GM11168 (cell line): ENCODE results near the gene SLC38A7.
"Not testable (repeated sequence)": the region's sequence is repeated elsewhere in the genome, so short reads cannot be mapped to it uniquely, and the experiment has no call there.

Source experiments
- in situ Hi-C: fragments of 300-500 bp; cut with MboI; formaldehyde crosslinking; loops from one replicate; pipeline ENCODE4 v1.12.0; 2022; ENCODE audit warnings: low sequenced_read_pairs; ENCODE audit not compliant: unreplicated experiment

SLC38A7 gene, protein sequence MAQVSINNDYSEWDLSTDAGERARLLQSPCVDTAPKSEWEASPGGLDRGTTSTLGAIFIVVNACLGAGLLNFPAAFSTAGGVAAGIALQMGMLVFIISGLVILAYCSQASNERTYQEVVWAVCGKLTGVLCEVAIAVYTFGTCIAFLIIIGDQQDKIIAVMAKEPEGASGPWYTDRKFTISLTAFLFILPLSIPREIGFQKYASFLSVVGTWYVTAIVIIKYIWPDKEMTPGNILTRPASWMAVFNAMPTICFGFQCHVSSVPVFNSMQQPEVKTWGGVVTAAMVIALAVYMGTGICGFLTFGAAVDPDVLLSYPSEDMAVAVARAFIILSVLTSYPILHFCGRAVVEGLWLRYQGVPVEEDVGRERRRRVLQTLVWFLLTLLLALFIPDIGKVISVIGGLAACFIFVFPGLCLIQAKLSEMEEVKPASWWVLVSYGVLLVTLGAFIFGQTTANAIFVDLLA

DNA sequence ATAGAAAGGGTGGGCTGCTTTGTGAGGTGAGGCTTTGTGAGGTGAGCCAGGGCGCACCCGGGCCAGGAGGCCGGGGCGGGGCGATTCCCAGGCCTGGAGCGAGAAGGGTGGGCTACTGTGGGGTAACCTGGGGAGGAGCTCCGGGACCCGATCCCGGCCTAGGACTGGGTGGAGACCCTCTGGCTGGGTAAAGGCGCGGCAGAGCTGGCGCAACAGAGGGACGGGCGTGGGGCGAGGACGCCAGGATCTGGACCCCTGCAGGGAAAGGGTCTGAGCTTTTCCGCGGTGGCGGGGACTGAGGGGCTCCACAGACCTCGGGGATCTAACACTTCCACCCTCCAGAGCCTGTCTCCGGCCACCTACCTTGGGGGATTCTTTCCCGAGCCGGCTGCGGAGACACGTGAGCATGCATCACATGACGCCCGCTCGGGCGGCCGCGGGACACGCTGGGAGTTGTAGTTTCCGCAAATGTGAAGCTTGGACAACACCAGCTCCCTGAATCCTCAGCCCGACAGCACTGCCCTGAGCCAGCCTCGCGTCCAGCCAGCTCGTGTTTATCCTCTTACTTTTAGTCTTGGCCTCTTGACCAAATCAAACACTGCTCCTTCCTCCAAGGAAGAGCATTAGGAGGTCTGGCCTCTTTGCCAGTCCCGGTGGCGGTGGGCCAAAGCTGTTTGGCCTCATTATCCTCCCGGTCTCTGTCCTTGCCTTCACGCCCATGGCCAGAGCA lies at the start of gene SLC38A7:
TSS of gene SLC38A7 (minus strand) at position 417 of the 730 bp plus-strand sequence. CDS start 4,644 bp downstream, outside the sequence.
- in situ Hi-C loops = no loop called here

GRCh38 chr16:58733671-58734458 lies 49.3 kb upstream of the SLC38A7 start, which contains the start of gene GOT2:
TSS of gene GOT2 (minus strand) at chr16:58734316. CDS start at chr16:58734228, 88 bp downstream.
- in situ Hi-C loops = no loop called here

DNA sequence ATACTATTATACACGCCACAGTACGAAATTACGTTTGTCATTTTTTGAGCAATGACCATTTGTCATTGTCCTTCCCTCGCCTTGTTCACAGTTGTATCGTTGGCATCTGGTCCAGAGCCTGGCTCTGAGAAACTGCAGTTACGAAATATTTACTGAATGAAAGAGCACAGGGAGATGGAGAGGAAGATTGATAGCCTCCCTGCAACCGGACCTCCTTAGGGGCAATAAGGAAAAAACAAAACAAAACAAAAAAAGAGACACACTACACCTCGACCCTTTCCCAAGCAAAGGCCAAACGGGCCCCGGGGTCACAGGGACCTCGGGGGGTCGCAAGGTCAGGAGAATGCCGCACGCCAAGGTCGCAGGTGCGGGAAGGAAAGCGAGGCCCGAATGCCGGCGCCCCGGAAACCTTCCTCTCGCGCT lies 48.7 kb upstream of the SLC38A7 start:
- in situ Hi-C loops = no loop called here

DNA sequence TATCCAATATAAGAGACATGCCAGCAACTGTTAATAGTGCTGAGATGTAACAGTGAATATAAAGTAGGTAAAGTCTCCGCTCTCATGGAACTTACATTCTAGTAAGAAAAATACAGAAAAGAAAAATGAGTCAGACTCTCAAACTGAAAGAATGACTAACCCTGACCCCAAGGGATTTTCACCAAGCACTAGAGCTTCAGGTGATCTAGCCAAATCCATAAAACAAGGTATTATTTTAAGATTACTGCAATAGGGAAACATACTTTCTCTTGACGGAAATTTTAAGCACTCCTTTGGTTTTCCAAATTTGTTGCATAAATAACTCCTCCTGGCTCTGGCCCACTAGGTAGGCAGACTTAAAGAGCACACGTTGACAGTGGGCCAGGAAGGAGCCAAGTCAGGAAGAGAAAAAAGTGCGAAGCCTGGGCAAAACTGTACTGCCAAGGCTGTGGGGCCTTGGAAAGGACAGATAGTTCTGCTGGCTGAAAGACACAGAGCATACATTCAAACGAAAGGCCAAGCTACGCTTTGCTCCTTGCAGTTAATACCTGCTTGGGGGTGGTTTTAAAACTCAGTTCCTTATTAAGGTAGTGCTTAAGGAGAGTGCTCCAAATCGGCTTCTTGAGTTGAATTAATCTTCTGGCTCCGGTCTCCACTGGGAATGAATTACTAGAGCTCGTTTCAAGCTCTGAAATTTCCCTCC lies 48.1 kb upstream of the SLC38A7 start:
- in situ Hi-C loops = no loop called here

DNA sequence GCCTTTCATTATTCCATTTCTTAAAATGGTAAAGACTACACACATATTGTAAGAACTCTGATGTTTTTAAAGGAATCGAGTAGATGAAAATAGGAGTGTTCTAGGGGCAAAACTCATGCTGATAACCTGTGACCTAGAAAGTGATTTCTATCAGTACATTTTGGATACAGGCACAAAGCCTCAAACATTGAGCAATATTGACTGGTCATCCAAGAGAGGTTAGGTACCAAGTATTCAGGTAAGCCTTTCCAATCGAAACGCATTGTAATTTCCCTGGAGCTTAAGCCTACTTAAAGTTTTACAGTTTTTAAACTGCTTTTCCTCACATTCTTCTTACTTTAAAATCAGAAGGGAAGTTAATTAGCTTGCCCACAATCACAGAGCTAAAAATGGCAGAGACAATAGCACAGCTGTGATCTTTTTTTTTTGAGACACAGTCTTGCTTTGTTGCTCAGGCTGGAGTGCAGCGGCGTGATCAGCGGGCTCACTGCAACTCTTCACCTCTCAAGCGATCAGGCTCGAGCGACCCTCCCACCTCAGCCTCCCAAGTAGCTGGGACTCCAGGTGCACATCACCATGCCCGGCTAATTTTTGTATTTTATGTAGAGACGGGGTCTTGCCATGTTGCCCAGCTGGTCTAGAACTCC lies 46.3 kb upstream of the SLC38A7 start:
- in situ Hi-C loops = no loop called here

DNA sequence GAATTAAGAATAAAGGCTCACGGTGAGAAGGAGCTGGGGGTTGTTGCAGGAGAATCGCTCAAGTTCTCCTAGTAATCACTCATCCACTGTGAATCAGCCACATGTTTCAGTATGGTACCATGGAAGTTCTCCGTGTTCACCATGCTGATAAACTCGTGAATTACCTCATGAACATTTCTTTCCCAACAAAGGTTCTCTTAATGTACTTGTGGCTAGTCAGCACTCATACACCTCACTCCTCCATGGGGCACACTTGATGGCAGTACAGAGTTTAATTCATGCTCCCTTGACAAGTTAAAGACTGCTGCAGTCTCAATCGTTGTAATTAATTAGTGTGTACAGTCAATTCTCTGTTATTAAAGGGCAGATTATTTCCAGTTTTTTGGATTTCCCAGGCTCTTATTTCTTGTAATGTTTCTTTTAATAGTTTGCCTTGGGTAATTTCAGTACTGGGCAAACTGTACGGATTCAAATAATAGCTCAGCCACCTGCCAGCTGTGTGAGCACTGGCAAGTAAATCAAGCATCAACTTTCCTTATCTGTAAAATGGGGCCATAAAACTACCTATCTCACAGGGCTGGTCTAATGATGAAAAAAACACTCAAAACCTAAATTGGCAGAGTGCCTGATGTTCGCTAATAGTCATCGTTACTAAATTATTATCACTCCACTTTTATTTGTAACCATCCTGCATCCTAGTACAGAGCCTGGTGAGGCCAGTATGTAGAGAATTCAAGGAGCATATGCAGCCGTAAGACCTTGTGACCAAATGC lies 43.4 kb upstream of the SLC38A7 start:
- in situ Hi-C loops = no loop called here

DNA sequence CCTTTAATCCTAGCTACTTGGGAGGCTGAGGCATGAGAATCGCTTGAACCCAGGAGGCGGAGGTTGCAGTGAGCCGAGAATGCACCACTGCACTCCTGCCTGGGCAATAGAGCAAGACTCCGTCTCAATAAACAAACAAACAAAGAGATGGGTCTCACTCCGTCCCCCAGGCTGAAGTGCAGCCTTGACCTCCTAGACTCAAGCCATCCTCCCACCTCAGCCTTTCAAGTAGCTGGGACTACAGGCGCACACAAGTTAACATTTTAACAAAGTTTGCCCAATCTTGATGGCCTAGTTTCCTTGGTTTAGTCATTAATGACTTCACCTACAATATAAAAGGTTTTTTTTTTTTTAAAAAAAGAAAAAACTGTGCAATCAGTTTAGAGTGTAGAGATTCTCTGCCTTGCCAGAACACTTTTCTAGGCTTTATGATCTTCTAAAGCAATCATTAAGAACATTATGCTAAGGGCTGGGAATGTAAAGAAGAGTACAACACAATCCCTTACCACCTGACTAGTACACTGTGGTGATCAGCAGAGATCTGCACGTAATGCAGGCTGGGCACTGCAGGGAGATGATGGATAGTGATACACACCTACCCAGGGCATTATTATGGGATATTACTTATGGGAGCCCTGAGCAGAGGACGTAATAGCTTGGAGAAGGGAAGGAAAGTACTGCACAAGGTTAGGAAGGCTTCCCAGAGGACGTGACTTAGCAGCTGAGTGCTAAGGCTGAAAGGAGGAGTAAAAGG lies 42.6 kb upstream of the SLC38A7 start:
- in situ Hi-C loops = no loop called here

DNA sequence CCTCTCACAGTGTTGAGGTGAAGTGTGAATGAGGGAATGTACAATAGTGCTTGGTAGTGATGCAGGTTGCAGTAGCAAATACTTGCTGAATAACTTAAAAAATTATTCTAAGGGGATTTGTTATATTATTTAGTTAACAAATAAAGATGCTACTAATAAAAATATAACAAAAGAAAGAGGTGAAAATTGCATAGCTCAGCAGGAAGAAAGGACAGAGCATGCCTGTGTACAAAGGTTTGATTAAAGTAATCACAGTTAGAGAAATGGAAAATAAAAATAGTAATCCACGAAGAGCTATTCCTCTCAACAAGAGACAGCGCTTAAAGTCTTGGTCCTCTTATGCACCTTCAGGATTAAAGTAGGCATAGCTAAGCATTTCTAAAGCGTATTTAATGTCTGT lies 38.5 kb upstream of the SLC38A7 start:
- in situ Hi-C loops = no loop called here

DNA sequence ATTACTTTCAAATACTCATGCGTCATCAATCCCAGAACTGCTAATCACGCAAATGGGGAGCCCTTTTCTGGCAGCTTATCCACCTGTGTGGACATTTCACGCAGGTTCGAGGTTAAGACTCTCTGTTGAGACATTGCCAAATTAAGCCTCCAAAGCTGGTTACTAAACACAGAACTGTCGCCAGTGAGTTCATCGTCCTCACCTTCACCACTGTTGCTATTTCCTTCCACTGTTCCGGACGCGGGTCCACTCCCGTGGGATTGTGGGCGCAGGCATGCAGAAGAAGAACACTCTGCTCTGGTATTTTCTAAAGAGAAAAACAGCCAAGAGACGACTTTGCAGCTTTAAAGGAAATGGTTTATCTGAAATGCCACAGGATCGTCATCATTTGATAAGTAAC lies 33.4 kb upstream of the SLC38A7 start:
- in situ Hi-C loops = no loop called here

- in situ Hi-C loops = no loop called here
Measured at GRCh38 chr16:58716468-58716867, 31.9 kb upstream of the SLC38A7 start.

- in situ Hi-C loops = no loop called here
Measured at GRCh38 chr16:58713742-58714141, 29.2 kb upstream of the SLC38A7 start.

DNA sequence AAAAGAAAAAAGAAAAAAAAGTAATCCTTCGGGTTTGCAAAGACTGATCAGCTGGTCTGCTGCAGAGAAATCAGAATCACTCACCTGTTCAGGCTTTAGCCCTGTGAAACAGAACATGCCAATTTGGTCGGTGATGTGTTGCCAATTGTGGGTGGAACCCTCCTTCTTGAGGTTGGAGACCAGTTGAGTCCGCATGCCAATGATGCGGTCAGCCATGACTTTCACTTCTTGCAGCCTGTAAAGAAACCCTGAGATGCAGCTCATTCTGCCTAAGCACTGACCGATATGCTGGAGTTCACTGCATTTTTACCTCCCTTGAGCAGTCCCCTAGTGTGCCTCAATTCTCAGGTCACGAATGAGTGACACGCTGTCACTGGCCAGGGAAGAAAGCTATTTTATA lies 24.8 kb upstream of the SLC38A7 start:
- in situ Hi-C loops = no loop called here

DNA sequence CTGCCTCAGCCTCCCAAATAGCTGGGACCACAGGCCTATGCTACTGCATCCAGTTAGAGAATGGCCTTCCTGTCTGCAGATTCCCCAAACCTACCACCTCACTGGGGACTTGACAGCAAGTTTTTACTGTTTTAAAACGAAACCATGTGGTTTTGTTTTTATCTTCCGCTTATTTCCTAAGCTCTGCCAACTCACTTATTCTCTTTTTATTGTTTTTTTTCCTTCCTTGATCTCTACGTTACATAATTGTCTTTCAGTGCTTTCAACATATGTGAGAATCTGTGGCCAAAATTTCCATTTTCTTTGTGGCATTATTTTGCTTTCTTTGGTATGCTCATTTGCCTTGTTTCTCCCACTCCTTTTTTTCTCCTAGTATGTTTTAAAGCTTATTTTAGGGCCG lies 14.6 kb upstream of the SLC38A7 start:
- in situ Hi-C loops = no loop called here

DNA sequence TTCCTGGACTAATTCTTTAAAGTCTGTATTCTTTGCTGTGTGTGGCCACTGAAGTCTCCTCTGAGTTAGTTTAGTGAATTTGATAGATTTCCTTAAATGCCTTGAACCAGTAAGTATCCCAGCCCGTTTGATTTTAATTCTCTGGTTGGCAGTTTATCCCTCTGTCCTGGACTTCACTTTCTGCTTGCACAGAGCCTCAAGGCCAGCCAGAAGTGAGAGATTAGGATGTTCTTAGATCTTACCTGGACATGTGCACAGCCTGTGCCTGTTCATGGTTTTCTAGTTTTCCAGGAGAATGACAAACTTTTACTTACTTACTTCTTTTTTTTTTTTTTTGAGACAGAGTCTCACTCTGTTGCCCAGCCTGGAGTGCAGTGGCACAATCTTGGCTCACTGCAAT lies 10.8 kb upstream of the SLC38A7 start:
- in situ Hi-C loops = no loop called here

DNA sequence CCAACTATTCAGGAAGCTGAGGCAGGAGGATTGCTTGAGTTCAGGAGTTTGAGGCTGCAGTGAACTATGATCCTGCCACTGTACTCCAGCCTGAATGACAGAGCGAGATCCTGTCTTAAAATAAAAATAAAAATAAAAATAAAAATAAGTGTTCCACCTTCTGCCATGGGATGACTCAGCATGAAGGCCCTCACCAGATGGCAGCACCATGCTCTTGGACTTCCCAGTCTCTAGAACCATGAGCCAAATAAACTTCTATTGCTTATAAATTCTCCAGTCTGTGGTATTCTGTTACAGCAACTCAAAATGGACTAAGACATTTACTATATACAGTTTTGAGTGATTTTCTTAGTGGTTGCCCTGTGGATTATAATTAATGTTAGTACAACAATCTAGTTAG lies 7.9 kb upstream of the SLC38A7 start:
- in situ Hi-C loops = no loop called here

DNA sequence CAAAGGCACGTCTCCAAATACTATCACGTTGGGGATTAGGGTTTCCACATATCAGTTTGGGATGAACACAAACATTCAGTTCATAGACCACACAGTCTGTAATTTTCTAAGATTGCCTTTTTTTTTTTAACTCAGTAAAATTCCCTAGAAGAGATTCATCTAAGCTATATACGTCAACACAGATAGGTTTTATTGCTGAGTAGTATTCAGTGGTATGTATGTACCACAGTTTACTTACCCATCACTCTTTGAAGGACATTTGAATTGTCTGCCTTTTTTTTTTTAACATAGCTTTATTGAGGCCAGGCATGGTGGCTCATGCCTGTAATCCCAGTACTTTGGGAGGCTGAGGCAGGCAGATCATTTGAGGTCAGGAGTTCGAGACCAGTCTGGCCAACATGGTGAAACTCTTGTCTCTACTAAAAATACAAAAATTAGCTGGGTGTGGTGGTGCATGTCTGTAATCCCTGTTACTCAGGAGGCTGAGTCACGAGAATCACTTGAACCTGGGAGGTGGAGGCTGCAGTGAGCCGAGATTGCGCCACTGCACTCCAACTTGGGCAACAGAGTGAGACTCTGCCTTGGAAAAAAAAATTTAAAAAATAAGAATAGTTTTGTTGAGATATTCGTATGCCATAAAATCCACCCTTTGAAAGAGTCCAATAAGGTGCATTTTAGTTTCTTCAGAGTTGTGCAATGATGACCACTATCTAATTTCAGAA lies 2.6 kb upstream of the SLC38A7 start:
- in situ Hi-C loops = not testable (repeated sequence)

- in situ Hi-C loops = no loop called here
Measured at GRCh38 chr16:58685084-58685449, 497 bp upstream of the SLC38A7 start.

GRCh38 chr16:58684001-58684353 lies 593 bp downstream of the SLC38A7 start:
- in situ Hi-C loops = no loop called here
